HG03457 (cell line): ENCODE results near the gene MYH8.

Experiments used
- ATAC-seq: cut with Tn5 transposase; IDR thresholded peaks from one replicate; pipeline ENCODE4 v1.9.1; 2021; ENCODE audit warnings: moderate number of reproducible peaks; ENCODE audit not compliant: unreplicated experiment

Gene MYH8

GRCh38 chr17:10384175-10384574, 37.6 kb downstream of the MYH8 start:
- ATAC-seq = no peak

- ATAC-seq = no peak
Measured at GRCh38 chr17:10380631-10381408, 40.9 kb downstream of the MYH8 start.

- ATAC-seq = no peak
Measured at GRCh38 chr17:10372906-10373305, 48.8 kb downstream of the MYH8 start, which contains the start of gene MYH13. MYH13 (minus strand) TSS chr17:10373006; CDS start chr17:10364530, 8,476 bp downstream.

- no peak for ATAC-seq
Measured at GRCh38 chr17:10370016-10370608, 51.6 kb downstream of the MYH8 start.

GRCh38 chr17:10369239-10369638, 52.5 kb downstream of the MYH8 start:
- no peak for ATAC-seq

- ATAC-seq = no peak
Measured at GRCh38 chr17:10368561-10368960, 53.2 kb downstream of the MYH8 start.

- ATAC-seq = no peak
Measured at GRCh38 chr17:10360578-10360977, 61.2 kb downstream of the MYH8 start.

GRCh38 chr17:10357768-10358167, 64.0 kb downstream of the MYH8 start:
- no peak for ATAC-seq

- no peak for ATAC-seq
Measured at GRCh38 chr17:10354651-10355050, 67.1 kb downstream of the MYH8 start.

- no peak for ATAC-seq
Measured at GRCh38 chr17:10352893-10353292, 68.9 kb downstream of the MYH8 start.

GRCh38 chr17:10349403-10349802, 72.3 kb downstream of the MYH8 start:
- ATAC-seq = no peak

- no peak for ATAC-seq
Measured at GRCh38 chr17:10344816-10345215, 76.9 kb downstream of the MYH8 start.
